ENCODE measurements around the gene CST8.

DNA sequence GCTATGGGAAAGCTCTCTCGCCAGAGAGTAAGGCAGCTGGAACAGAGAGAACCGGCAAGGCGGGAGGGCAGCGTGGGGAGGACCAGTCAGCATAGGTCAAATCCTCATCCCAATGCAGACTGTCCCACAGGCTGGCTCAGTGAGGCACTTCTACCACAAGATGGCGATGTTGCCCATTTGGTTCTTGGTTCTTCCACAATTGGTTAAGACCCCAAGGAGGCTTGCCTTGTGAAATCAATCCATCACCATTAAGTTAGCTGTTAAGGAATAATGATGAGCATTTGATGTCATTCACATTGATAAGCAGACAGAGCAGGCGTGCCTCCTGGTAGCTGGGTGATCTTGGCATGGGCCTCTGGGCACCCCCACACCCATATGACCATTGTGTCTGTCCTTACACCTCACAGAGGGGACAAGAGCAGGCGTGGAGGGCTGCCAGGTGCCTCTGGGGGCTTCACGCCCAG is 49.0 kb upstream of the CST8 start:
- TF ChIP-seq, protein P1, sequence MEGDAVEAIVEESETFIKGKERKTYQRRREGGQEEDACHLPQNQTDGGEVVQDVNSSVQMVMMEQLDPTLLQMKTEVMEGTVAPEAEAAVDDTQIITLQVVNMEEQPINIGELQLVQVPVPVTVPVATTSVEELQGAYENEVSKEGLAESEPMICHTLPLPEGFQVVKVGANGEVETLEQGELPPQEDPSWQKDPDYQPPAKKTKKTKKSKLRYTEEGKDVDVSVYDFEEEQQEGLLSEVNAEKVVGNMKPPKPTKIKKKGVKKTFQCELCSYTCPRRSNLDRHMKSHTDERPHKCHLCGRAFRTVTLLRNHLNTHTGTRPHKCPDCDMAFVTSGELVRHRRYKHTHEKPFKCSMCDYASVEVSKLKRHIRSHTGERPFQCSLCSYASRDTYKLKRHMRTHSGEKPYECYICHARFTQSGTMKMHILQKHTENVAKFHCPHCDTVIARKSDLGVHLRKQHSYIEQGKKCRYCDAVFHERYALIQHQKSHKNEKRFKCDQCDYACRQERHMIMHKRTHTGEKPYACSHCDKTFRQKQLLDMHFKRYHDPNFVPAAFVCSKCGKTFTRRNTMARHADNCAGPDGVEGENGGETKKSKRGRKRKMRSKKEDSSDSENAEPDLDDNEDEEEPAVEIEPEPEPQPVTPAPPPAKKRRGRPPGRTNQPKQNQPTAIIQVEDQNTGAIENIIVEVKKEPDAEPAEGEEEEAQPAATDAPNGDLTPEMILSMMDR (IDR thresholded peaks at IDR 0.05; ENCODE audit: borderline replicate concordance, extremely low read depth, low read length, poor library complexity, severe bottlenecking): peak; percentile 100
- TF ChIP-seq EZH2 (IDR thresholded peaks at IDR 0.05; ENCODE audit: borderline replicate concordance, low read depth, low read length, severe bottlenecking): no peak

Data from DND-41 (cell line).